Measurements from ENCODE around the gene SEMA5B.

DNA sequence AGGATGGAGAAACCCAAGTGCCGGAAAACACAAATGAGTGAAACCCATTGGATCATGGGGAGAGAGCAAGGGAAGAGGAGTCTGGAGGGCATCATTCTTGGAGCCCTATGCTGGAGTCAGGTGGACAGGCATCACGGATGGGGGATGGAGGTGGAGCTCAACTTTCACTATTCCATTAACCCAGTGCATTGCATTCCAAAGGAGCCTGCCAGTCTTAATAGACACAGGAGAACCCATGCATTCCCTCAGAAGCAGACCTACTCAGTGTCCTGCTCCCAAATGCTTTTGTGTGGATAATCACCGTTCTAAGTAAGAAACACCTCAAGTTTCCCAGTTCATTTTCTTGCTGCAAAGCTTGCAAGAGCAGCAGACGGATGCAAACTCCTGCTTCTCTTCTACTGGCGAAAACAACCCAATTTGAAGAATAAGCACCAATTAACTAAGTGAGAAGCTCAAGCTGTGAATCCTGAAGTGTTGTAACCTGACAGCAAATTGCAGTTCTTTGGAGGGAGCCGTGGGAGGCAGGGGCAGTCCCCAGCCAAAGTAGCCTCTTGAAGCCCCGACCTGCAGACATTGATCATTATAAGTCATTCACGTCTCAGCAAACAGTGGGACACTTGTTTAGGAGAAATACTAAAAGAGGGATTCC is 25.3 kb downstream of the SEMA5B start:
- TF ChIP-seq, protein P1, sequence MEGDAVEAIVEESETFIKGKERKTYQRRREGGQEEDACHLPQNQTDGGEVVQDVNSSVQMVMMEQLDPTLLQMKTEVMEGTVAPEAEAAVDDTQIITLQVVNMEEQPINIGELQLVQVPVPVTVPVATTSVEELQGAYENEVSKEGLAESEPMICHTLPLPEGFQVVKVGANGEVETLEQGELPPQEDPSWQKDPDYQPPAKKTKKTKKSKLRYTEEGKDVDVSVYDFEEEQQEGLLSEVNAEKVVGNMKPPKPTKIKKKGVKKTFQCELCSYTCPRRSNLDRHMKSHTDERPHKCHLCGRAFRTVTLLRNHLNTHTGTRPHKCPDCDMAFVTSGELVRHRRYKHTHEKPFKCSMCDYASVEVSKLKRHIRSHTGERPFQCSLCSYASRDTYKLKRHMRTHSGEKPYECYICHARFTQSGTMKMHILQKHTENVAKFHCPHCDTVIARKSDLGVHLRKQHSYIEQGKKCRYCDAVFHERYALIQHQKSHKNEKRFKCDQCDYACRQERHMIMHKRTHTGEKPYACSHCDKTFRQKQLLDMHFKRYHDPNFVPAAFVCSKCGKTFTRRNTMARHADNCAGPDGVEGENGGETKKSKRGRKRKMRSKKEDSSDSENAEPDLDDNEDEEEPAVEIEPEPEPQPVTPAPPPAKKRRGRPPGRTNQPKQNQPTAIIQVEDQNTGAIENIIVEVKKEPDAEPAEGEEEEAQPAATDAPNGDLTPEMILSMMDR (IDR thresholded peaks at IDR 0.05), result no peak
- no peak for TF ChIP-seq POLR2A (IDR thresholded peaks at IDR 0.05)

All from uterus (tissue), 2 donors.